DOHH2 (cell line): ENCODE measurements around the gene LRIT1.

Experiments
- H3F3A ChIP-seq: fragments of 200-600 bp; sonication (generic), shearing (Covaris generic); 2 replicates; pipeline ENCODE4 v1.6.0; 2016; ENCODE audit warnings: antibody characterized with exemption, mild to moderate bottlenecking; ENCODE audit not compliant: control insufficient read depth, insufficient read depth
- H3K27ac ChIP-seq: fragments of 200-600 bp; sonication (generic); 2 replicates; pipeline ENCODE4 v1.5.1; 2014; ENCODE audit warnings: low read depth, mild to moderate bottlenecking, low read length, moderate library complexity
- H3K27me3 ChIP-seq: fragments of 200-600 bp; sonication (generic); 2 replicates; pipeline ENCODE4 v1.6.1; 2014; ENCODE audit warnings: mild to moderate bottlenecking, low read length, mixed read lengths; ENCODE audit not compliant: control insufficient read depth
- H3K36me3 ChIP-seq: fragments of 200-600 bp; sonication (generic); 2 replicates; pipeline ENCODE4 v1.6.1; 2014; ENCODE audit warnings: mild to moderate bottlenecking, low read length, moderate library complexity, mixed read lengths; ENCODE audit not compliant: control insufficient read depth
- H3K4me1 ChIP-seq: fragments of 200-600 bp; sonication (generic); 2 replicates; pipeline ENCODE4 v1.6.1; 2014; ENCODE audit warnings: mild to moderate bottlenecking, low read length, mixed read lengths; ENCODE audit not compliant: control insufficient read depth
- H3K4me2 ChIP-seq: fragments of 200-600 bp; sonication (generic); 2 replicates; pipeline ENCODE4 v1.6.0; 2014; ENCODE audit warnings: mild to moderate bottlenecking, low read length, moderate library complexity
- H3K4me3 ChIP-seq: fragments of 200-600 bp; sonication (generic); 2 replicates; pipeline ENCODE4 v1.5.1; 2014; ENCODE audit warnings: mild to moderate bottlenecking, low read length, mixed read lengths
- H3K79me2 ChIP-seq: fragments of 200-600 bp; sonication (generic); 2 replicates; pipeline ENCODE4 v1.6.1; 2014; ENCODE audit warnings: mild to moderate bottlenecking, low read length, mixed read lengths; ENCODE audit not compliant: control insufficient read depth
- H3K9me2 ChIP-seq: fragments of 200-600 bp; sonication (generic); replicated peaks from 2 replicates; pipeline ENCODE4 v1.6.1; 2014; ENCODE audit warnings: mild to moderate bottlenecking, low read length, mixed read lengths; ENCODE audit not compliant: control insufficient read depth
- H3K9me3 ChIP-seq: fragments of 200-600 bp; sonication (generic); 2 replicates; pipeline ENCODE4 v1.6.1; 2014; ENCODE audit warnings: antibody characterized with exemption, low read length, mixed read lengths; ENCODE audit not compliant: control insufficient read depth, insufficient read depth
- H4K20me1 ChIP-seq: fragments of 200-600 bp; sonication (generic); 2 replicates; pipeline ENCODE4 v1.6.0; 2014; ENCODE audit warnings: low read depth, mild to moderate bottlenecking, antibody characterized with exemption, low read length, moderate library complexity; ENCODE audit not compliant: control insufficient read depth, insufficient read depth
- CTCF ChIP-seq: fragments of 200-600 bp; sonication (generic); IDR thresholded peaks from one replicate; pipeline ENCODE4 v1.5.1; 2014; ENCODE audit warnings: antibody characterized with exemption, mild to moderate bottlenecking, low read depth, low read length; ENCODE audit not compliant: poor library complexity, severe bottlenecking
- EZH2phosphoT487 ChIP-seq: fragments of 200-600 bp; sonication (generic); IDR thresholded peaks from 2 replicates; pipeline ENCODE4 v1.6.1; 2017; ENCODE audit warnings: borderline replicate concordance, mild to moderate bottlenecking, antibody characterized with exemption, low read length, moderate library complexity, mixed read lengths

LRIT1 gene

GRCh38 chr10:84248794-84249193 is 7.4 kb upstream of the LRIT1 start:
- Histone ChIP-seq H3K4me3 (no peak overlapping the region), H3K9me3 (no peaks in the 10 kb centered on the region), H3K4me1 (no peaks in the 10 kb centered on the region), H3F3A (no peaks in the 10 kb centered on the region), H4K20me1 (no peaks in the 10 kb centered on the region), H3K27ac (no peak overlapping the region), H3K9me2 (no peaks in the 10 kb centered on the region), H3K79me2 (no peaks in the 10 kb centered on the region), H3K27me3 (no peaks in the 10 kb centered on the region; the same call in 1 of the 2 replicates), H3K4me2 (no peak overlapping the region), H3K36me3 (no peaks in the 10 kb centered on the region)
- TF ChIP-seq EZH2phosphoT487, result no peak
- TF ChIP-seq CTCF, result no peak

- H3K27ac ChIP-seq, result no peak overlapping the region
- no peaks in the 10 kb centered on the region for H3K27me3 ChIP-seq
- no peaks in the 10 kb centered on the region for H4K20me1 ChIP-seq
- H3K4me1 ChIP-seq, result no peaks in the 10 kb centered on the region
- H3K36me3 ChIP-seq, result no peaks in the 10 kb centered on the region
- no peak for TF ChIP-seq EZH2phosphoT487
- TF ChIP-seq CTCF, result no peak
- no peak overlapping the region for H3K4me2 ChIP-seq
- no peak overlapping the region for H3K4me3 ChIP-seq
- H3K79me2 ChIP-seq, result no peaks in the 10 kb centered on the region
- H3K9me2 ChIP-seq, result no peaks in the 10 kb centered on the region
- no peaks in the 10 kb centered on the region for H3K9me3 ChIP-seq
- no peaks in the 10 kb centered on the region for H3F3A ChIP-seq
Measured at GRCh38 chr10:84247496-84247895, 6.2 kb upstream of the LRIT1 start.

- Histone ChIP-seq H4K20me1 (no peaks in the 10 kb centered on the region), H3K4me3 (no peak within 1 kb of the TSS), H3K27ac (no peak within 1 kb of the TSS), H3K4me1 (no peaks in the 10 kb centered on the region), H3K27me3 (no peaks in the 10 kb centered on the region), H3K36me3 (no peaks in the 10 kb centered on the region), H3K4me2 (no peak within 1 kb of the TSS), H3K9me3 (no peaks in the 10 kb centered on the region), H3K9me2 (no peaks in the 10 kb centered on the region), H3K79me2 (no peaks in the 10 kb centered on the region), H3F3A (no peaks in the 10 kb centered on the region)
- TF ChIP-seq EZH2phosphoT487 (no peak), CTCF (no peak)
Measured at GRCh38 chr10:84244651-84245270, 3.4 kb upstream of the LRIT1 start, which contains the start of gene RGR. RGR (plus strand) TSS chr10:84245053; CDS start chr10:84245091, 38 bp downstream.
